ENCODE results near the gene DMKN.
A peak's percentile ranks its signal among the peaks of the same experiment; 100 is the strongest.

Gene DMKN

DNA sequence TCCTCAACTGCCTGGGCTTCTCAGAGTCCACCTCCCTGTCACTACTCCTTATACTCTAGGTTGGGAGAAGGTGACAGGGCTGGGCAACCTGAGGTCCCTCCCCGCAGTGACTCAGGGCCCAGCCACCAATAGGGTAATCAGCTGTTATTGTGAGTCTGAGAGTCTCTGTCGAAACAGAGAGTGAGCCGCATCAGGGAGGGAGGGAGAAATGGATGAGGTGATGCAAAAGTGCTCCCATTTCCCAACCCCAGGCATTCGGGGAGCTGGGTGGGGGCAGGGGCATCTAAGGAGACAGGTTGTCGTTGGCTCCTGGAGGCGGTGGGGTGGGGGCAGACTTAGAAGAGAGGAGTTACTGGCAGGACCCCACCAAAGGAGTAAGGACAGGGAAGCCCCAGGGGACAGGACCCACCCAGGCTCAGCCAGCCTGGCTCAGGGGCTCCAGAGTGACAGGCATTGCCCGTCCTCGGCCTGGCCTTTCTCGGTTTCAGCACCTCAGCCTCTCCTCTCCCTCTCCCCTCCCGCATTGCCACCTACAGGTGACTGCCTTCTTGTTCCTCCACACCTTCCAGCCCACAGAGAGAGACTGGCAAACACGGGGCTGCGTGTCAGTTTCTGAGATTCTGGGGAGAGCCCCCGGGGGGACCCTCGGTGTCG lies at the start of gene DMKN:
TSS of gene DMKN (minus strand) at position 22 of the 654 bp plus-strand sequence. CDS start 174 bp downstream, outside the sequence.
- no peak for DNase-seq (ENCODE audit: low read depth in 2 of 2)

DNA sequence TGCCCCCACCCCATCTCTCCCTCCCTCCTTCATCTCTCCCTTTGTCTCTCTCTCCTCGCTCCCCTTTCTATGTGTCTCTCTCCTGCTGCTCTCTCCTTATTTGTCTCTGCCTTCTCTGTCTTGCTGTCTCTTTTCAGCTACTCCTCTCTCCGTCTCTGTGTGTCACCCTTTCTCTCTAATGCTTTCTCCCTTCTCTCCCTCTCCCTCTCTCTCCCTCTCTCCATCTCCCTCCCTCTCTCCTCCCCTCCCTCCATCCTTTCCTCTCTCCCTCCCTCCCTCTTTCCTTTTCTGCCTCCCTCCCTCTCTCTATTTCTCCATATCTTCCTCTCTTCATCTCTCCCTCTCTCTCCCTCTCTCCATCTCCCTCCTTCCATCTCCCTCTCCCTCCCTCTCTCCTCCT lies 49.3 kb upstream of the DMKN start:
- no peak for DNase-seq (ENCODE audit: low read depth in 2 of 2)

- no peak for DNase-seq (ENCODE audit: low read depth in 2 of 2)
Measured at GRCh38 chr19:35562336-35562735, 48.9 kb upstream of the DMKN start.

DNA sequence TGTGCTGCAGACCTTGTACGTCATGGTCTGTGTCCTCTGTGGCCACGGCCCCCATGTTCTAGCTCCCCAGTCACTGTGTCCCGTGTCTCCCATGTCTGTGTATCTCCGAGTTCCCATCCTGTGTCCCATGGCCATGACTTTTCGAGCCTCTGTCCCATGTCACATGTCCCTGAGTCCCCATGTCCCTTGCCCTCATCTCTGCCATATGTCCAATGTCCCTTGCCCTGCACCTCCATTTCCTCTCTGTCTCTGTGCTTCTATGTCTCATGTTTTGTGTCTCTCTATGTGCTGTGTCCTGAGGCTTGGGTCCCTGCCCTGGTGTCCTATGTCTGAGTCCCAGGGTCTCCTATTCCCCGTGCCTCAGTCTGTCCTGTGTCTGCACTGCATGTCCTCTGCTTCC lies 48.0 kb upstream of the DMKN start:
- DNase-seq (ENCODE audit: low read depth in 2 of 2): no peak

DNA sequence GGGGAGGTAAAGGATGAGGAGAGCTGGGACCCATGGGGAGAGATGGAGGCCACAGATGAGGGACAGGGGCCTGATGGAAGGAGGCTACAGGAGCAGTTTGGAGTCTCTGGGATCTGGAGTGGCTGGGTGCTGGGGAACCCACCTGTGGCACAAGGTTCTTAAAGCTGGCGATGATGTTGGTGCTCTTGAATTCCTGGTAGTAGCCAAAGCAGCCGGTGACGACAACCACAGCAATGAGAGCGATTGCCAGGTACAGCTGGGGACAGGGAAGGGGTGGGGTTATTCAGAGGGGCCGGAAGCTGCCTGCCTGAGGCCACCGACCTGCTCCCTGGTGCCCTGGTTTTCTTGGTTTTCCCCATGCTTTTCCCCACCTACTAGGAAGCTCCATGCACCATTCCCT lies 47.2 kb upstream of the DMKN start:
- DNase-seq (ENCODE audit: low read depth in 2 of 2): no peak

GRCh38 chr19:35560271-35560670 lies 46.8 kb upstream of the DMKN start:
- no peak for DNase-seq (ENCODE audit: low read depth in 2 of 2)

DNA sequence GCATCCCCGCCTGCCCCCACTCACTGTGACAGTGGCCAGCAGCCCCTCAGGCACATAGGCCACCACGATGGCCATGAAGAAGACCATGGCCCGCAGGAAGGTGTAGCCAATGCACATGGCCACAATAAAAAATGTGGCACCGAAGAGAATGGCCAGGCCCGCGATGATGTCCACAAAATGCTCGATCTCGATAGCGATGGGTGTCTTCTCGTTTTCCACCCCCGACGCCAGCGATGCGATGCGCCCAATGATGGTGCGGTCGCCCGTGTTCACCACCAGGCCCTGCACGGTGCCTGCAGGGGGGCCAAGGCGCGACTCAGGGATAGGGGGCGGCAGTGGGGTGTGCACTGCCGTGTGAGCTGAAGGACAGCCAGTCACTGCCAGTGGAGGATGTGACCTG lies 46.3 kb upstream of the DMKN start:
- no peak for DNase-seq (ENCODE audit: low read depth in 2 of 2)

- no peak for DNase-seq (ENCODE audit: low read depth in 2 of 2)
Measured at GRCh38 chr19:35559281-35559659, 45.8 kb upstream of the DMKN start.

- no peak for DNase-seq (ENCODE audit: low read depth in 2 of 2)
Measured at GRCh38 chr19:35558400-35559280, 45.2 kb upstream of the DMKN start.

DNA sequence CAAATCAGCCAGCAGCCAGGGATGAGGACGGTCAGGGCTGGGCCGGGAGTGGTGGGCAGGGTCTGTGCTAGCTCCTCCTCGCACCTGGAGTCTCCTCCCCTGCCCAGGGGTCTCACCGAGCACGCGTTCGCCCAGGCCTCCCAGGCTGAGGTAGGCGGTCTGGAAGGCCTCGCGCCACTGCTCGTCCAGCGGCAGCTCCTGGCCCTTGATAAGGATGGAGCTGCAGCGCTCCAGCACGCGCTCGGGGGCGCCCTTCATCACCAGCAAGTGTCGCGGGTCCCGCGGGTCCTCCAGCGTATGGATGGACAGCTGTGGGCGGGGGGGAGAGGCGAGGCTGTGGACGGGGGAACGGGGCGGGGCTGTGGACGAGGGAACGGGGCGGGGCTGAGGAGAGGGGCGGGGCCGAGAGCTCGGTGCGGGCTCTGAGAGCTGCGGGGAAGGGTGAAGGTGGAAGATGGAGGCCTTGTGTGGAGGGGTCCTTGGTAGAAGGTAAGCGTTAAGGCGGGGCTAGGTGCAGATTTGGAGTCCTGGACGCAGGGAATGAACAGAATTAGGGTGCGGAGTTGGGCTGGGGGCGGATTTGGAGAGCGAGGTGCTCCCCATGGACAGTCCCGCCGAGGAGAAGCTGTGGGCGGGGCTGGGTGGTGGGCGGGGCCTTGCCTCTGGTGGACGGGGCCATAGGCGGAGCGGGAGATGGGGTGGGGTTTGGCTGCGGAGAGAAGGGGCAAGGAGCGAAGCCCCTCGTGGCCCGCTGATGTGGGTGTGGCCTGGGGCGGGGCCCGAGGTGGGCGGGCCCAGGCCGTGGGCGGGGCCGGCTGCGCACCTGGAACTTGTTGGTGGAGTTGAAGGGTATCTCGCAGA lies 44.3 kb upstream of the DMKN start:
- peak; percentile 28 to 61 for DNase-seq (ENCODE audit: low read depth in 2 of 2)

DNA sequence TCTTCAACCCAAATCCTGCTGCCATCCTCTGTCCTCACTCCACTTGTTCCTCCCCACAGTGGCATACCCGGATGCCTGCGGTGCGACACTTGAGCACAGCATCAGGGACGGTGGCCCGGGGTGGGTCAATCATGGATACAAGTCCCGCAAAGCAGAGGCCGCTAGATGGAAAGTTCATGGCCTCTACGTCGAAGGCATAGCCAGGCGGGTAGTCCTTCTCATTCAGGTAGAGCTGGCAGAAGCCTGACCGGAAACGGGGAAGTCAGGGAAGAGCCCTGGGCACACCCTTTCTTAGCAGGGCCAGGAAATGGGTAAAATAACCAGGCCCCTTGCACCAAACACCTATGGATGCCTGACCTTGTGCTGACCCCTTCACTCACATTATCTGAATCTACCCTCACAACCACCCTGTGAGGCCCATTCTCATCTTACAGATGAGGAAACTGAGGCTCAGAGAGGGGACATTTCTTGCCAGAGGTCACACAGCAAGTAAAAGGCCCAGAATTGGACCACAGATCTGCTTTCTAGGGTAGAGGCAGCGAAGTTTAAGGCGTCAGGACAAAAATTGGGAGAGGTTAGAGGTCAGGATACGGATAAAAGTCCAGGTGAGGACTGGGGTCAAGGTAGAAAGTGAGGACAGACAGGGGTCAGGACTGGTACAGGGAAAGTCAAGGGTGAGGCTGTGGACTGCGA lies 43.5 kb upstream of the DMKN start:
- DNase-seq (ENCODE audit: low read depth in 2 of 2): no peak

DNA sequence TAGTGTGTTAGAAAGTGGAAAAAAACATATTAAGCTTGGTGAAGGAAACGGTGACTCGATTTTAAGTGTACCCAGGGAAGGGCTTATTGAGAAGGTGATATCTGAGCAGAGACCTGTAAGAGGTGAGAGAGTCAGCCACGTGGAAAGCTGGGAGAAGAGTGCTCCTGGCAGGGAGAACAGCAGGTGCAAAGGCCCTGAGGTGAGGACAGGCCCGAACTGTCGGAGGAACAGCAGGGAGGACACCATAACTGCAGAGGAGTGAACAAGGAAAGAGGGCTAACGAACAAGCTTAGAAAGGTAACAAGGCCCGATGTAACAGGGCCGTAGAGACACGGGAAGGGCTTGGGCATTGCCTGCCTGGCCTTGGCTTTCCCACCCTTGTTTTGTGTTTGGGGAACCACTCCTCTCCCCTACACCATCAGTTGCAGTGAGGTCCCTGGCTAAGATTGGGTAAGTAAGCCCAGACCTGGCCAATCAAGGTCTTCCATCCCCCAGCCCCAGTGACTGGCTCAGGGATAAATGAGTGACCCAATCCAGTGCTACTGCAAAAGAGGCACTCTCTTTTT lies 42.7 kb upstream of the DMKN start:
- no peak for DNase-seq (ENCODE audit: low read depth in 2 of 2)

DNA sequence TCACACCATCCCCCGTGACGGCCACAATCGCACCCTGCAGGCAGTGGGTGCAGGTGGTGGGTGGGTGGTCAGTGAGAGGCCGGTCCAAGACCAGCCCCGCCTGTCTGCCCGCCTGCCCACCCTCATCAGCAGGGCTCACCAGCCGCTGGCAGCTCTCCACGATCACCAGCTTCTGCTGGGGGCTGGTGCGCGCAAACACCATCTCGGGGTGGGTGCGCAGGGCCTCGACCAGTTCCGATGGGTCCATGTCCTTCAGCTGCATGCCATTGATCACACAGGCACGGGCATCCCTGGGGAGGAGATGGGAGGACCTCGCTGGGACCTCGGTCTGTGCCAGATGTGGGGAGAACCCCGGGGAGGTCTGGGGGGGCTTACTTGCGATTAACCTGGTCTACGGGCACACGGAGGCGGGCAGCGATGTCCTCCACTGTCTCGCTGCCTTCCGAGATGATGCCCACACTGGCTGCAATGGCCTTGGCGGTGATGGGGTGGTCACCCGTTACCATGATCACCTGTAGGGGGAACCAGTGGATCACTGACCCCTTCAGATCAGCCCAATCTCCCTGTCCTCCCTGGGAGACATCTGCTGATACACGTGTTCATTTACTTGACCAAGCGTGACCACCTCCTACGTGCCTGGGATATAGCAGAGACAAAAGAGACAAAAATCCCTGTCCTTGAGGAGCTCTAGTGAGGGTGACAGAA lies 42.0 kb upstream of the DMKN start:
- DNase-seq (ENCODE audit: low read depth in 2 of 2): no peak

DNA sequence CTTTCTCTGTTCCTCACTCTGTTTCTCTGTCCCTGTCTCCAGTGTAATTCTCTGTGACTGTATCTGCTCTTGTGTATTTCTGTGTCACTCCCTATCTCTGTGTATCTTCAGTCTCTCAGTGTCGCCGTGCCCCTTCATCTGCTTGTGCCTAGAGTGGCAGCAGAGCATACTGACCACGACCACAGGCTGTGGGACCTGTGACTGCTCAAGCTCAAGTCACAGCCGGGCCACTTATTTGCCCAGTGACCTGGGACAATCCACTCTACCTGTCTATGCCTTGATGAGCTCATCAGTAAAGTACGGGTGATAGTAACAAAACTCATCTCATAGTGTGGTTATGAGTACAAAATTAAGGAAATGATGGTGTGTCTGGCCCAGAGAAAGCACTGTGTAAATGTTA lies 40.6 kb upstream of the DMKN start:
- no peak for DNase-seq (ENCODE audit: low read depth in 2 of 2)

DNA sequence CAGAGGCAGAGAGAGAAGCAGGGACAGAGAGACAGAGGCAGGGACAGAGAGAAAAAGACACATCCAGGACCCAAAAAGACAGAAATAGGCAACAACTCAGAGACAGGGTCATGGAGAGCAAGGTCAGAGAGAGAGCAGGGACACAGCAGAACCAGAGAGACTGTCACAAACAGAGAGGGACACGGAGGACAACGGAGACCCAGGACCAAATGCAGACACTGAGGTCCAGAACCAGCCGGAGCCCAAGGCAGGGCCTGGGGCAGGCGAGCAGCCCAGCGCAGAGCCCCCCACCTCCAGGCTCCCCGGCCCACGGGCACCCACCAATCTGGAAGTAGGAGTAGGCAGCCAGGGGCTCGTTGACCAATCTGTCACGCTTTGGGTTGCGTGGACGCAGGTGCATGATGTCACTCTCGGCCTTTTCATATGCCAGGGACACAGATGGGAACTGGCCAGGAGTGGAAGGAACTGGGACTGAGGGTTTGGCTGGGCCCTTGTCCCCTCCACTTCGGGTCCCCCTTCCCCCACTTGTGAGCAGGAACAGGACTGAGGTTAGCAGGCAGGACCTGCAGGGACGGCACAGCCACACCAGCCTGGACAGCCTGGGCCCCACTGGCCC lies 40.0 kb upstream of the DMKN start:
- DNase-seq (ENCODE audit: low read depth in 2 of 2): no peak

- no peak for DNase-seq (ENCODE audit: low read depth in 2 of 2)
Measured at GRCh38 chr19:35552534-35553384, 39.3 kb upstream of the DMKN start.

DNA sequence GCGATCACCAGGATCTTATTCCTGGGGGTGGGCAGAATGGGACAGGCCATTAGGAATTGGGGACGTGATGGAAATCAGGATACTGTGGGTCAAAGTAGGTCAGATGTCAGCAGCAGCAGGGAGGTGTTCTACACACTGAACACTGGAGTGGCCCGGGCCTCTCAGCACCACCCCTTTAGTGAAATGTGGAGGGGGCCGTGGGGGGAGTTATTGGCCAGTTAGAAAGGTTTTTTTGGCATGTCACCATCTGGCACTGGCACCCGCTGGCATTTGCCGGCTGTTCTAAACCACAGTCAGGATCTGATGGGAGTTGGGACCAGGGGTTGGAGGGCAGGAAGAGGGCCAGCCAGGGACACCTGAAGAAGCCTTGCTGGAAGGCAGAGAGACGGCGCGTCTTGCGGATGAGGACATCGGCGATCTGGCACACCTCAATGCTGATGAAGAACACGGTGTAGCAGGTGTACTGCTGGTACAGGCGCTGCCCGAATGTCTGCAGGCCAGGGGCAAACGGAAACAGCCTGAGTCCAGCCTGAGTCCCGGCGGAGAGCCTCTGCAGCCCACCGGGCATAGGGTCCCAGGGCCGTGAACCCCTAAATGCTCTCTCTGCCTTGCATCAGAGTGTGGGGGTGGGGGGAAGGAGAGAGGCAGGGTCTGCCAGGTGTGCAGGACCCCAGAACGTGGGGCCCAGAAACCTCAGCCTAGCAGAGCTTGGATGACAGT lies 37.8 kb upstream of the DMKN start:
- no peak for DNase-seq (ENCODE audit: low read depth in 2 of 2)

- DNase-seq (ENCODE audit: low read depth in 2 of 2): no peak
Measured at GRCh38 chr19:35549879-35550523, 36.6 kb upstream of the DMKN start.

All from stimulated activated CD4-positive, alpha-beta T cell treated with anti-CD3 and anti-CD28 coated beads, Interleukin-12 subunit alpha, Interleukin-12 subunit beta, amount 100 ng/mL, for 24 hours (primary cell).